Cardiac muscle cell (in vitro differentiated cells and primary cell): ENCODE results near the gene CLDN16. TPM values are rescaled to one million over a fixed set of nuclear protein-coding genes. Genes with fewer than 3 reads are reported as not detected.

ENCODE experiments used
- DNase-seq, 2 donors: peaks; one replicate each; pipeline versions ENCODE4 v3.0.0 to v3.0.0-alpha.2; 2010 to 2017; ENCODE audit warnings: low read depth in 1 of 2, low spot score in 1 of 2
- H3K27ac ChIP-seq: fragments of 200-600 bp; sonication (generic); 2 replicates; pipeline ENCODE4 v1.5.1; 2016
- H3K27me3 ChIP-seq: fragments of 200-600 bp; sonication (generic); 2 replicates; pipeline ENCODE4 v1.6.0; 2016; ENCODE audit warnings: control low read depth
- H3K36me3 ChIP-seq: fragments of 200-600 bp; sonication (generic); 2 replicates; pipeline ENCODE4 v1.5.1; 2016; ENCODE audit warnings: control low read depth
- H3K4me1 ChIP-seq: fragments of 200-600 bp; sonication (generic); 2 replicates; pipeline ENCODE4 v1.8.1; 2017; ENCODE audit warnings: low read depth, mild to moderate bottlenecking, mixed run types
- H3K4me3 ChIP-seq: fragments of 200-600 bp; sonication (generic); 2 replicates; pipeline ENCODE4 v1.5.1; 2016; ENCODE audit warnings: mild to moderate bottlenecking
- H3K9me3 ChIP-seq: fragments of 200-600 bp; sonication (generic); 2 replicates; pipeline ENCODE4 v1.5.1; 2017; ENCODE audit warnings: low read depth, mild to moderate bottlenecking, control low read depth
- CTCF ChIP-seq: IDR thresholded peaks from 2 replicates; pipeline ENCODE4 v1.5.1; 2012; ENCODE audit warnings: low read depth, mild to moderate bottlenecking, low read length
- polyA plus RNA-seq: library from polyadenylated mRNA; unstranded; fragments of >200 nt; fragmentation: Nextera tagmentation; extraction: Ambion mirVana; gene quantifications from 2 replicates; pipeline ENCODE4 v1.2.1, GENCODE V29; 2016
- total RNA-seq: library from RNA; depleted of rRNA; stranded (reverse); fragments of >200 nt; gene quantifications from 2 replicates; pipeline ENCODE4 v1.2.3, GENCODE V29; 2016

CLDN16 gene
- total and polyA plus RNA-seq, 2 experiments from 2014 or later, result 0.18 TPM; not detected in 1

- H3K4me1 ChIP-seq, result no peaks in the 10 kb centered on the region
- H3K27me3 ChIP-seq, result no peaks in the 10 kb centered on the region
- no peak overlapping the region for H3K4me3 ChIP-seq
- no peak overlapping the region for H3K27ac ChIP-seq
- no peaks in the 10 kb centered on the region for H3K36me3 ChIP-seq
- no peaks in the 10 kb centered on the region for H3K9me3 ChIP-seq
- no peak for TF ChIP-seq CTCF
- no peak for DNase-seq
Observed at GRCh38 chr3:190370369-190370768, 17.6 kb upstream of the CLDN16 start.

- Histone ChIP-seq H3K27me3 (no peaks in the 10 kb centered on the region), H3K36me3 (no peaks in the 10 kb centered on the region), H3K9me3 (no peaks in the 10 kb centered on the region), H3K4me1 (no peaks in the 10 kb centered on the region), H3K27ac (no peak overlapping the region), H3K4me3 (no peak overlapping the region)
- no peak for TF ChIP-seq CTCF
- DNase-seq, result no peak
Observed at GRCh38 chr3:190371152-190371551, 16.8 kb upstream of the CLDN16 start.

GRCh38 chr3:190375246-190375645 is 12.7 kb upstream of the CLDN16 start:
- H3K4me1 ChIP-seq, result no peaks in the 10 kb centered on the region
- DNase-seq, result no peak
- TF ChIP-seq CTCF, result no peak
- H3K27me3 ChIP-seq, result no peaks in the 10 kb centered on the region
- H3K36me3 ChIP-seq, result no peaks in the 10 kb centered on the region
- H3K9me3 ChIP-seq, result no peaks in the 10 kb centered on the region
- H3K4me3 ChIP-seq, result no peak overlapping the region
- no peak overlapping the region for H3K27ac ChIP-seq

GRCh38 chr3:190375671-190376070 is 12.3 kb upstream of the CLDN16 start:
- DNase-seq, result no peak
- TF ChIP-seq CTCF, result no peak
- no peaks in the 10 kb centered on the region for H3K4me1 ChIP-seq

DNA sequence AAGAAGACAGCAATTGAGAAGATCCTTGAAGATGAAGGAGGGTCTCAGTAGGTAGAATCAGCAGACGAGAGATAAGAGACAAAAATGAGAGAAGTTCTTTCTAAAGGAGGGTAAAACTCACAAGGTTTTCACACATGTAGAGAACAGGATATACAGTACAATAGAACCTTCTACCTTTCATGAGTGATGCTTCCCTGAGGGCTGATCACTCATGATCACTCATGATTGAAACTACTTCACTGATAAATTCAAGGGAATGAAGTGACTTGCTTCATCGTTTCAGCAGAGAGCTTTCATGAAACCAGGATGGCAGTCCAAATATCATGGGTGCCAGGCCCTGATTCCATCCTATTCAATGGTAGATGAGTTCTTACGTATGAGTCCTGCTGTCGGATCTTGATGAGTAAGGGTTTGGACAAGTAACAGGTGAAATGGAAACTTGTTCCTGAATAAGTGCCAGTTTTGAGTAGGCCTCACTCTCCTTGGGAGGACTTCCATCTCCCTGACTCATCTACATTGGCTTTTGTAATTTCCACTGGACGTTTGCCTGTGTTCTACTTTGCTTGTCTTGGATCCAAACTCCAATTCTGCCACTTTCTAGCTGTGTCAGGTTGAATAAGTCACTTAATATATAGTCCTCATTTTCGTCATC is 9.6 kb upstream of the CLDN16 start:
- DNase-seq, result peak in 1 of 2 donors; percentile 85
- Histone ChIP-seq H3K4me1 (no peaks in the 10 kb centered on the region), H3K9me3 (no peaks in the 10 kb centered on the region), H3K36me3 (no peaks in the 10 kb centered on the region), H3K27ac (no peak overlapping the region), H3K27me3 (no peaks in the 10 kb centered on the region), H3K4me3 (no peak overlapping the region)
- no peak for TF ChIP-seq CTCF

More at GRCh38 chr3:190375671-190376070, 12.3 kb upstream of the CLDN16 start:
- Histone ChIP-seq H3K9me3 (no peaks in the 10 kb centered on the region), H3K27ac (no peak overlapping the region), H3K36me3 (no peaks in the 10 kb centered on the region), H3K4me3 (no peak overlapping the region), H3K27me3 (no peaks in the 10 kb centered on the region)

DNA sequence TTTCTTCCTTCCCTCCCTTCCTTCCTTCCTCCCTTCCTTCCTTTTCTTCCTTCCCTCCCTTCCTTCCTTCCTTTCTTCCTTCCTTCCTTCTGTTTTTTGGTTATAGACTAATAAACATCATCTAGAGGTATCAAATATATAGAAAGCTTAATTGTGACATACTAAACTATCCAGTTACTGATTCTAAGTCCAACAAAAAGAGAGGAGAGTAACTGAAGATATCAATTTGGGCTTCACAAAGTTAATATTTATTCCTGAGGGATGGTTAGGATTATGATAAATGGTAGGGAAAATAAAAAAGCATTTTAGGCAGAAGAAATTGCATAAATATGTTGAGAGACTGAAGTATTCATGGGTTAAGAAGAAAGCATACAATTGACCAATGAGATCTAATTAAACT is 7.8 kb upstream of the CLDN16 start:
- TF ChIP-seq CTCF, result no peak
- no peaks in the 10 kb centered on the region for H3K4me1 ChIP-seq
- H3K4me3 ChIP-seq, result no peak overlapping the region
- H3K9me3 ChIP-seq, result no peaks in the 10 kb centered on the region
- no peaks in the 10 kb centered on the region for H3K36me3 ChIP-seq
- no peak overlapping the region for H3K27ac ChIP-seq
- no peak for DNase-seq
- no peaks in the 10 kb centered on the region for H3K27me3 ChIP-seq
